Thyroid gland (tissue), 4 donors: ENCODE data around the gene CERCAM. TPM values are rescaled to one million over a fixed set of nuclear protein-coding genes. Genes with fewer than 3 reads are reported as not detected.
A peak's percentile ranks its signal among the peaks of the same experiment; 100 is the strongest.

Source experiments
- DNase-seq, 2 donors: peaks; one replicate each; pipeline ENCODE4 v3.0.0-alpha.2; 2019
- H3K27ac ChIP-seq, 3 donors: fragments of 200-600 bp; sonication (generic); 1 replicate in 2 of 3; 2 replicates in 1 of 3; pipeline ENCODE4 v1.5.1; 2016 to 2019; ENCODE audit warnings: mild to moderate bottlenecking in 1 of 3, moderate library complexity in 1 of 3
- H3K27me3 ChIP-seq: fragments of 200-600 bp; sonication (generic); one replicate; pipeline ENCODE4 v1.5.1; 2019
- H3K36me3 ChIP-seq, 2 donors: fragments of 200-600 bp; sonication (generic); one replicate each; pipeline ENCODE4 v1.5.1; 2016 to 2019
- H3K4me1 ChIP-seq, 2 donors: fragments of 200-600 bp; sonication (generic); one replicate each; pipeline ENCODE4 v1.5.1; 2017 to 2019
- H3K4me3 ChIP-seq, 3 donors: fragments of 200-600 bp; sonication (generic); replicated peaks in 1 of 3; 1 replicate in 2 of 3; 2 replicates in 1 of 3; pipeline ENCODE4 v1.5.1; 2016; ENCODE audit warnings: mild to moderate bottlenecking in 1 of 3
- H3K9me3 ChIP-seq: fragments of 200-600 bp; sonication (generic); one replicate; pipeline ENCODE4 v1.5.1; 2017
- POLR2A ChIP-seq, 2 donors: fragments of 450-650 bp; IDR thresholded peaks; one replicate each; pipeline ENCODE4 v1.6.1; 2017; ENCODE audit warnings: antibody characterized with exemption in 2 of 2, mild to moderate bottlenecking in 2 of 2, moderate library complexity in 1 of 2
- WGBS, 2 donors: methylation state at CpG; one replicate each; pipeline ENCODE4 v1.1.5; 2017; 5-methylcytosine and 5-hydroxymethylcytosine counted together
- intact Hi-C: fragments of 100-400 bp; cut with DNase I; formaldehyde crosslinking; loops from one replicate; pipeline ENCODE4 v1.15.1; 2023
- total RNA-seq, 4 donors: library from RNA; depleted of rRNA; stranded (reverse); fragments of >200 nt; gene quantifications; one replicate each; pipeline ENCODE4 v1.2.3, GENCODE V29; 2016
- TF ChIP-seq, protein P1 (sequence below), 6 experiments: fragments of 200-600 bp in 3 of 6; fragments of 450-650 bp in 3 of 6; sonication (generic) in 3 of 6; IDR thresholded peaks; one replicate each; pipeline ENCODE4 v1.5.1; 2016 to 2019; ENCODE audit warnings: antibody characterized with exemption in 6 of 6, mild to moderate bottlenecking in 2 of 6, inconsistent platforms in 1 of 6, moderate library complexity in 1 of 6

Gene CERCAM
- total RNA-seq, 4 donors from 2014 or later = 22.3 to 35.4 (median 27.2) TPM

DNA sequence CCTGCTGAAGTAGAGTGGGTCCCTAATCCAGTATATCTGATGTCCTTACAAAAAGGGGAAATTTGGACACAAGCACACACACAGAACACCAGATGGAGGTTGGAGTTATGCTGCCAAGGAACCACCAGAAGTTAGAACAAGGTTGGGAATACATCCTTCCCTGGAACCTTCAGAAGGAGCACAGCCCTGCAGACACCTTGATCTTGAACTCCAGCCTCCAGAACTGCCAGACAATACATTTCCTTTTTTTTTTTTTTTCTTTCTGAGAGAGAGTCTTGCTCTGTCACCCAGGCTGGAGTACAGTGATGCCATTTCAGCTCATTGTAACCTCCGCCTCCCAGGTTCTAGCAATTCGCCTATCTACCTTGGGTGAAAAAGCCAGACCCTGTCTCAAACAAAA, 28.1 kb downstream of the CERCAM start:
- WGBS, 2 donors = 94 to 97% methylated on average over 2 of the region's 2 CpGs

DNA sequence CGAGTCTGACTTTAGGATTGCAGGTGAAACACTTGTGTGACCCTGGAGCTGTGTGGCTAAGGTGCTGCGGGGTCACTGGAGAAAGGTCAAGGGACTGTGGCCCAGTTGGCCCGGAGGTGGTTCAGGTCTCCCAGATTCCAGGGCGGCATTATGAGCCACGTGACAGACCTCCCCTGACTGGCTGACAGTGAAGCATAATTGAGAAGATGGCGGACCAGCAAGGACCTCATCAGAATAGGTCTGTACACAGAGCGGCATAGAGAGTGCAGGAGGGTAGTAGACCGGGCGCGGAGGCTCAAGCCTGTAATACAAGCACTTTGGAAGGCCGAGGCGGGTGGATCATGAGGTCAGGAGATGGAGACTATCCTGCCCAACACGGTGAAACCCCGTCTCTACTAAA, 34.3 kb downstream of the CERCAM start:
- Histone ChIP-seq H3K36me3 (peaks cover 0 to 2% of the 10 kb centered on the region in 2 donors), H3K27me3 (no peaks in the 10 kb centered on the region), H3K27ac (no peak overlapping the region), H3K4me3 (no peak overlapping the region), H3K4me1 (peaks cover 6% of the 10 kb centered on the region in 2 donors), H3K9me3 (no peaks in the 10 kb centered on the region)
- intact Hi-C loops = loop anchor here (10.0 kb wide), 1 partner anchor 50 kb away; the partner anchor contains the start of gene GLE1
- 86 to 91% methylated on average over 14 of the region's 14 CpGs for WGBS, 2 donors
- TF ChIP-seq, protein P1, sequence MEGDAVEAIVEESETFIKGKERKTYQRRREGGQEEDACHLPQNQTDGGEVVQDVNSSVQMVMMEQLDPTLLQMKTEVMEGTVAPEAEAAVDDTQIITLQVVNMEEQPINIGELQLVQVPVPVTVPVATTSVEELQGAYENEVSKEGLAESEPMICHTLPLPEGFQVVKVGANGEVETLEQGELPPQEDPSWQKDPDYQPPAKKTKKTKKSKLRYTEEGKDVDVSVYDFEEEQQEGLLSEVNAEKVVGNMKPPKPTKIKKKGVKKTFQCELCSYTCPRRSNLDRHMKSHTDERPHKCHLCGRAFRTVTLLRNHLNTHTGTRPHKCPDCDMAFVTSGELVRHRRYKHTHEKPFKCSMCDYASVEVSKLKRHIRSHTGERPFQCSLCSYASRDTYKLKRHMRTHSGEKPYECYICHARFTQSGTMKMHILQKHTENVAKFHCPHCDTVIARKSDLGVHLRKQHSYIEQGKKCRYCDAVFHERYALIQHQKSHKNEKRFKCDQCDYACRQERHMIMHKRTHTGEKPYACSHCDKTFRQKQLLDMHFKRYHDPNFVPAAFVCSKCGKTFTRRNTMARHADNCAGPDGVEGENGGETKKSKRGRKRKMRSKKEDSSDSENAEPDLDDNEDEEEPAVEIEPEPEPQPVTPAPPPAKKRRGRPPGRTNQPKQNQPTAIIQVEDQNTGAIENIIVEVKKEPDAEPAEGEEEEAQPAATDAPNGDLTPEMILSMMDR (IDR thresholded peaks at IDR 0.05) = no peak
- no peak for TF ChIP-seq POLR2A (IDR thresholded peaks at IDR 0.05)
- peak in 1 of 2 donors; percentile 7 for DNase-seq

More for the DNA sequence above, 28.1 kb downstream of the CERCAM start:
- intact Hi-C loops = no loop called here
- H3K36me3 ChIP-seq = no peaks in the 10 kb centered on the region
- no peaks in the 10 kb centered on the region for H3K9me3 ChIP-seq
- no peak overlapping the region for H3K4me3 ChIP-seq
- H3K27me3 ChIP-seq = no peaks in the 10 kb centered on the region
- no peak for DNase-seq
- TF ChIP-seq POLR2A (IDR thresholded peaks at IDR 0.05) = no peak
- TF ChIP-seq, protein P1 (IDR thresholded peaks at IDR 0.05) = no peak
- no peak overlapping the region for H3K27ac ChIP-seq
- no peaks in the 10 kb centered on the region for H3K4me1 ChIP-seq

DNA sequence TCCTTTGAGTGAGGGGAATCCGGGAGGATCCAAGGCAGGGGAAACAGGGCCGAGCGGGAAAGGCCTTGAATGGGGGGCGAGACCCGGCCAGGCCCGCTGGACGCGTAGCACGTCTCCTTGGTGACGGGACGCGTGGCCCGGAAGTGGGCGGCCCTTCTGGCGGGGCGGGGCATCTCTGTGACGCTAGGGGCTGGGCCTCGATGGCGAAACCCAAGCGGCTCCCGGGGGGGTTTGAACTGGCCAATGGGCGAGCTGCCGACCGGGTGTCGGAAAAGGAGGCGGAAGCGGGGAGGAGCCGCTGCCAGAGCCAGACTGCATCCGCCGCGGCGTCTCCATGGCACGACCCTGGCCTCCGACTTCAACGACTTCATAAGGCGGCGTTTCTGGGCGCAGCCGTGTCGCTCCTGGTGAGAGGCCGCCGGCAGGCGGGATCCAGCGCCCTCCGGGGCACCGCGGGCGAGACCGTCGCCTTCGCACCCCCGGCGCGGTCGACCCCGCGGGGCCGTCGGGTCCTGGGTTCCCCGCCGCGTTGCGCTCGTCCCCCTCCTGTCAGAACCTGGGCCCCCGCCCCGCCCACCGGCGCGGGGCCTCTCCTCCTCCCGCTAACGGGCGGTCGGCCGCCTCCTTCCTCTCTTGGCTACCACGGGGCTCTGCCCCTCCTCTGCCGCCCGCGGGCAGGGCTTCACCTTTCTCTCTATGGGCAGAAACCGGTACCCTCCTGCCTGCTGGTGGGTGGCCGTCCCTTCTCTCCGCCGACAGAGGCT, 35.4 kb downstream of the CERCAM start, which contains the start of gene ODF2:
TSS of gene ODF2 (plus strand) at position 158 of the 764 bp plus-strand sequence. CDS start at position 244, 86 bp downstream.
- WGBS, 2 donors = 0 to 1% methylated on average over 27 of the region's 82 CpGs
- intact Hi-C loops = loop anchor here (10.0 kb wide), 1 partner anchor 49 kb away; the partner anchor contains the start of gene GLE1
- peak within 1 kb of the TSS; percentile 30 to 81 (median 49) for H3K27ac ChIP-seq
- no peaks in the 10 kb centered on the region for H3K9me3 ChIP-seq
- TF ChIP-seq, protein P1 (IDR thresholded peaks at IDR 0.05) = no peak
- peak in 1 of 2 donors; percentile 73 for TF ChIP-seq POLR2A (IDR thresholded peaks at IDR 0.05)
- no peaks in the 10 kb centered on the region for H3K27me3 ChIP-seq
- H3K4me1 ChIP-seq = peaks cover 6% of the 10 kb centered on the region in 2 donors
- H3K36me3 ChIP-seq = peaks cover 0 to 11% of the 10 kb centered on the region in 2 donors
- peak within 1 kb of the TSS; percentile 24 to 90 (median 70) for H3K4me3 ChIP-seq
- peak; percentile 98 for DNase-seq

DNA sequence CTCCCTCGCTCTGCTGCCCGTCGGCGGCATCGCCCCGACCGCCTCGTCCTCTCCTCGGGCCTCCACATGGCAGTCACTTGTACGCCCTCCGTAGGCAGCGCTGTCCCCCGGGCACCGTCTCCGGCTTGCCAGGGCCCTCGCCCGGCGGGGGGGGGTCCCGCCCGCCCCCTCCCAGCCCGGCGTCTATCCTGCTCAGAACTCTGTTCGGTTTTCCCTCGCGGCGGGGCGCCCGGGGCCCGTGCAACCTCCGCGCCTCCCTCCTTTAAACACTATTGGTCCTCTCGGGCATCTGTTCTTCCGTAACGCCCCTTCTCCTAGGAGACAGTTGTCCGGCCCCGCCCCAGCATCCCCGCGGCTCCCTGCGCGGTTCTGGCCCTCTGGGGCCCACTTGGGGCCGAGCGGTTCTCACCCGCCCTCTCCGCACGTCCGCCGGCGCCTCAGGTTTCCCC, 36.0 kb downstream of the CERCAM start:
- peak overlapping the region; percentile 24 to 90 (median 70) for H3K4me3 ChIP-seq
- intact Hi-C loops = loop anchor here (10.0 kb wide), 1 partner anchor 48 kb away; the partner anchor contains the start of gene GLE1
- H3K27me3 ChIP-seq = no peaks in the 10 kb centered on the region
- peaks cover 6% of the 10 kb centered on the region in 2 donors for H3K4me1 ChIP-seq
- WGBS, 2 donors = 0% methylated on average over 12 to 17 of the region's 48 CpGs
- peaks cover 0 to 15% of the 10 kb centered on the region in 2 donors for H3K36me3 ChIP-seq
- H3K9me3 ChIP-seq = no peaks in the 10 kb centered on the region
- H3K27ac ChIP-seq = peak overlapping the region in 1 of 3 donors; percentile 81
- no peak for TF ChIP-seq POLR2A (IDR thresholded peaks at IDR 0.05)
- TF ChIP-seq, protein P1 (IDR thresholded peaks at IDR 0.05) = no peak
- peak; percentile 57 to 65 for DNase-seq

DNA sequence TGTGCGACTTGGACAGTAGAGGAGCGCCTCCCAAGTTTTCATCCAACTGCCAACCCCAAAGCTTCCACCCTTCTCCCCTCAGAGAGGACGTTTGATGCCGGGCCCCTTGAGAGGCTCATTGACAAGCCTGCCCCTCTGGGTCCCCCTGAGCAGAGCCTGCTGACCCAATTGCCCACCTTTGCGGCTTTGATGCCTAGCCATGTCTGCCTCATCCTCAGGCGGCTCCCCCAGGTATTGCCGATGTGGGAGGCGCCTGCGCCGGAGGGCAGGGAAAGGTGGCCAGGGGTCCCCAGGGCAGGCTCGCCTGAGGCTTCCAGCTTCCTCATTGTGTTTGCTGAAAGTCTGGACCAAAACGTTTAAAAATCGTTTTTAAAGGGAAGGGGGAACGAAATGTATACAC, 36.5 kb downstream of the CERCAM start:
- intact Hi-C loops = loop anchor here (10.0 kb wide), 1 partner anchor 48 kb away; the partner anchor contains the start of gene GLE1
- 48 to 54% methylated on average over 14 of the region's 14 CpGs for WGBS, 2 donors
- peaks cover 0 to 15% of the 10 kb centered on the region in 2 donors for H3K36me3 ChIP-seq
- no peaks in the 10 kb centered on the region for H3K9me3 ChIP-seq
- TF ChIP-seq, protein P1 (IDR thresholded peaks at IDR 0.05) = no peak
- TF ChIP-seq POLR2A (IDR thresholded peaks at IDR 0.05) = no peak
- no peak overlapping the region for H3K27ac ChIP-seq
- no peak for DNase-seq
- H3K4me3 ChIP-seq = peak overlapping the region in 1 of 3 donors; percentile 90
- H3K4me1 ChIP-seq = peaks cover 6% of the 10 kb centered on the region in 2 donors
- no peaks in the 10 kb centered on the region for H3K27me3 ChIP-seq
